K562 (cell line): ENCODE data around the gene SLC30A10. TPM values are rescaled to one million over a fixed set of nuclear protein-coding genes. Genes with fewer than 3 reads are reported as not detected.

Experiments used
- ARID1B ChIP-seq: fragments of 450-650 bp; IDR thresholded peaks from 2 replicates; pipeline ENCODE4 v1.6.1; 2016; ENCODE audit warnings: antibody characterized with exemption, mild to moderate bottlenecking, inconsistent platforms
- ARNT ChIP-seq, 2 experiments: fragments of 450-650 bp; IDR thresholded peaks; 2 replicates each; pipeline ENCODE4 v1.6.1; 2016; ENCODE audit warnings: mild to moderate bottlenecking in 1 of 2
- CAMTA2 ChIP-seq: fragments of 250-450 bp; sonication (Bioruptor Pico); conservative IDR thresholded peaks from 2 replicates; pipeline ENCODE4 v1.5.1; 2022
- CC2D1A ChIP-seq: fragments of 450-650 bp; IDR thresholded peaks from 2 replicates; pipeline ENCODE4 v1.6.1; 2017; ENCODE audit warnings: mild to moderate bottlenecking
- DNMT1 ChIP-seq: fragments of 450-650 bp; IDR thresholded peaks from 2 replicates; pipeline ENCODE4 v1.6.1; 2016; ENCODE audit warnings: antibody characterized with exemption, mild to moderate bottlenecking
- E2F3 ChIP-seq: fragments of 250-450 bp; sonication (Bioruptor Pico); IDR thresholded peaks from 2 replicates; pipeline ENCODE4 v1.4.0; 2020; ENCODE audit warnings: mild to moderate bottlenecking
- EP400 ChIP-seq: fragments of 450-650 bp; IDR thresholded peaks from 2 replicates; pipeline ENCODE4 v1.6.1; 2017; ENCODE audit warnings: antibody characterized with exemption, mild to moderate bottlenecking, moderate library complexity
- GABPB1 ChIP-seq: sonication (generic); formaldehyde crosslinking; IDR thresholded peaks from 2 replicates; pipeline ENCODE4 v1.8.0; 2022; ENCODE audit warnings: mild to moderate bottlenecking, missing genetic modification reagents
- GATAD2B ChIP-seq: fragments of 450-650 bp; IDR thresholded peaks from 2 replicates; pipeline ENCODE4 v1.6.1; 2017; ENCODE audit warnings: mild to moderate bottlenecking, borderline replicate concordance
- HNRNPK ChIP-seq: fragments of 200-400 bp; formaldehyde crosslinking; IDR thresholded peaks from one replicate; pipeline ENCODE4 v1.6.1; 2018; ENCODE audit warnings: mild to moderate bottlenecking, low read depth, low read length; ENCODE audit not compliant: poor library complexity, severe bottlenecking
- POLR2AphosphoS2 ChIP-seq: IDR thresholded peaks from 2 replicates; pipeline ENCODE4 v1.6.1; 2012; ENCODE audit warnings: low read length, improper control_type of control experiment
- TEAD4 ChIP-seq, 2 experiments: sonication (generic) in 1 of 2; formaldehyde crosslinking in 1 of 2; IDR thresholded peaks; 2 replicates each; pipeline versions ENCODE4 v1.6.1 to v1.8.0; 2012 to 2022; ENCODE audit warnings: borderline replicate concordance in 1 of 2, inconsistent platforms in 1 of 2, low read length in 1 of 2, mild to moderate bottlenecking in 1 of 2, missing genetic modification reagents in 1 of 2
- polyA plus RNA-seq, 8 experiments: library from polyadenylated mRNA; depleted of rRNA in 4 of 8; stranded (reverse) in 5 of 8; unstranded in 3 of 8; fragments of >200 nt; fragmentation: Nextera tagmentation in 2 of 8; fragmentation: Illumina TruSeq in 1 of 8; extraction: Ambion mirVana in 2 of 8; extraction: Trizol in 1 of 8; gene quantifications; 2 replicates each; pipeline versions ENCODE4 v1.2.1 to v1.2.3, GENCODE V29; 2011 to 2014; ENCODE audit warnings: inconsistent platforms in 1 of 8, missing spikeins in 1 of 8
- total RNA-seq, 7 experiments: library from RNA; depleted of rRNA in 6 of 7; stranded (reverse); fragments of >200 nt in 6 of 7; fragmentation: Illumina TruSeq in 2 of 7; extraction: Trizol in 2 of 7; gene quantifications; 2 replicates each; pipeline versions ENCODE4 v1.2.1 to v1.2.3, GENCODE V29; 2011 to 2021; ENCODE audit warnings: low replicate concordance in 1 of 7
- TF ChIP-seq, protein P1 (sequence below): IDR thresholded peaks from 2 replicates; pipeline ENCODE4 v1.6.1; 2012; ENCODE audit warnings: low read depth, low read length, improper control_type of control experiment, borderline replicate concordance
- TF ChIP-seq, protein P2 (sequence below), 3 experiments: IDR thresholded peaks in 2 of 3; conservative IDR thresholded peaks in 1 of 3; 2 replicates each; pipeline ENCODE4 v1.5.1; 2011 to 2012; ENCODE audit warnings: low read length in 3 of 3, mild to moderate bottlenecking in 3 of 3, control low read depth in 2 of 3, improper control_type of control experiment in 1 of 3, inconsistent platforms in 1 of 3, low read depth in 1 of 3, mixed read lengths in 1 of 3, moderate library complexity in 1 of 3; ENCODE audit not compliant: insufficient read depth in 2 of 3
- TF ChIP-seq, protein P3 (sequence below): fragments of 450-650 bp; IDR thresholded peaks from 2 replicates; pipeline ENCODE4 v1.6.1; 2016; ENCODE audit warnings: mild to moderate bottlenecking

SLC30A10 gene
- total and polyA plus RNA-seq, 9 of the 15 experiments (the other 6 are each of a cell fraction or from before 2014, with no cell fraction given) = 2.6 to 11.3 (median 7.1) TPM

DNA sequence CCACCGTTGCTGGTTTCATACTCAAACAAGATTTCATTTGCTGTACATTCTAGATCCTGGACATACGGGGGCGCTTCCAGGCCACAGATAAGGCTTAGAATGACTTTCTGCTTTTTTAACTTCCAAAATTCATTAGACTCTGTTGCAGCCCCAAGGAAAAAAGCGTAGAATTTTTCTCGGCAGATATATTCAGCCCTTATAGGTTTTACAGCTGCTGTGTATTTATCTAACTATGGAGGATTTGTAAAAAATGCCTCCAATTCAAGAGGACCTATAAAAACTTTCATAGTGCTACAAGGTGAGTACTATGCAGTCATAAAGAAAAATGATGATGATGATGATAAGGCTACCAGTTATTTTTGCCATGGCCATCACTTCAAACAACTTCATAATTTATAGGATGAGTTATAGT lies 51.6 kb downstream of the SLC30A10 start (continued):
- peak; percentile 81; the same call in 1 of the 2 replicates for TF ChIP-seq GATAD2B
- TF ChIP-seq POLR2AphosphoS2 = no peak
- 0 out of 2 replicates have a peak, but pooled peaks have one; percentile 30 for TF ChIP-seq ARID1B
- 0 out of 2 replicates have a peak, but pooled peaks have one; percentile 16 for TF ChIP-seq TEAD4 (IDR thresholded peaks at IDR 0.05; ENCODE audit: low read length)
- TF ChIP-seq TEAD4 (CRISPR knock-in tag; IDR thresholded peaks at IDR 0.05; ENCODE audit: borderline replicate concordance) = no peak
- TF ChIP-seq, protein P1, sequence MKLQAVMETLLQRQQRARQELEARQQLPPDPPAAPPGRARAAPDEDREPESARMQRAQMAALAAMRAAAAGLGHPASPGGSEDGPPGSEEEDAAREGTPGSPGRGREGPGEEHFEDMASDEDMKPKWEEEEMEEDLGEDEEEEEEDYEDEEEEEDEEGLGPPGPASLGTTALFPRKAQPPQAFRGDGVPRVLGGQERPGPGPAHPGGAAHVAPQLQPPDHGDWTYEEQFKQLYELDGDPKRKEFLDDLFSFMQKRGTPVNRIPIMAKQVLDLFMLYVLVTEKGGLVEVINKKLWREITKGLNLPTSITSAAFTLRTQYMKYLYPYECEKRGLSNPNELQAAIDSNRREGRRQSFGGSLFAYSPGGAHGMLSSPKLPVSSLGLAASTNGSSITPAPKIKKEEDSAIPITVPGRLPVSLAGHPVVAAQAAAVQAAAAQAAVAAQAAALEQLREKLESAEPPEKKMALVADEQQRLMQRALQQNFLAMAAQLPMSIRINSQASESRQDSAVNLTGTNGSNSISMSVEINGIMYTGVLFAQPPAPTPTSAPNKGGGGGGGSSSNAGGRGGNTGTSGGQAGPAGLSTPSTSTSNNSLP = 0 out of 2 replicates have a peak, but pooled peaks have one; percentile 47
- TF ChIP-seq, protein P2, sequence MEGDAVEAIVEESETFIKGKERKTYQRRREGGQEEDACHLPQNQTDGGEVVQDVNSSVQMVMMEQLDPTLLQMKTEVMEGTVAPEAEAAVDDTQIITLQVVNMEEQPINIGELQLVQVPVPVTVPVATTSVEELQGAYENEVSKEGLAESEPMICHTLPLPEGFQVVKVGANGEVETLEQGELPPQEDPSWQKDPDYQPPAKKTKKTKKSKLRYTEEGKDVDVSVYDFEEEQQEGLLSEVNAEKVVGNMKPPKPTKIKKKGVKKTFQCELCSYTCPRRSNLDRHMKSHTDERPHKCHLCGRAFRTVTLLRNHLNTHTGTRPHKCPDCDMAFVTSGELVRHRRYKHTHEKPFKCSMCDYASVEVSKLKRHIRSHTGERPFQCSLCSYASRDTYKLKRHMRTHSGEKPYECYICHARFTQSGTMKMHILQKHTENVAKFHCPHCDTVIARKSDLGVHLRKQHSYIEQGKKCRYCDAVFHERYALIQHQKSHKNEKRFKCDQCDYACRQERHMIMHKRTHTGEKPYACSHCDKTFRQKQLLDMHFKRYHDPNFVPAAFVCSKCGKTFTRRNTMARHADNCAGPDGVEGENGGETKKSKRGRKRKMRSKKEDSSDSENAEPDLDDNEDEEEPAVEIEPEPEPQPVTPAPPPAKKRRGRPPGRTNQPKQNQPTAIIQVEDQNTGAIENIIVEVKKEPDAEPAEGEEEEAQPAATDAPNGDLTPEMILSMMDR (IDR thresholded peaks at IDR 0.05 in 2 of 3, conservative IDR thresholded peaks at IDR 0.05 in 1 of 3; ENCODE audit: insufficient read depth in 2 of 3, low read depth in 1 of 3, low read length in 3 of 3) = peak; percentile 77 to 91 (median 78)
- TF ChIP-seq, protein P3, sequence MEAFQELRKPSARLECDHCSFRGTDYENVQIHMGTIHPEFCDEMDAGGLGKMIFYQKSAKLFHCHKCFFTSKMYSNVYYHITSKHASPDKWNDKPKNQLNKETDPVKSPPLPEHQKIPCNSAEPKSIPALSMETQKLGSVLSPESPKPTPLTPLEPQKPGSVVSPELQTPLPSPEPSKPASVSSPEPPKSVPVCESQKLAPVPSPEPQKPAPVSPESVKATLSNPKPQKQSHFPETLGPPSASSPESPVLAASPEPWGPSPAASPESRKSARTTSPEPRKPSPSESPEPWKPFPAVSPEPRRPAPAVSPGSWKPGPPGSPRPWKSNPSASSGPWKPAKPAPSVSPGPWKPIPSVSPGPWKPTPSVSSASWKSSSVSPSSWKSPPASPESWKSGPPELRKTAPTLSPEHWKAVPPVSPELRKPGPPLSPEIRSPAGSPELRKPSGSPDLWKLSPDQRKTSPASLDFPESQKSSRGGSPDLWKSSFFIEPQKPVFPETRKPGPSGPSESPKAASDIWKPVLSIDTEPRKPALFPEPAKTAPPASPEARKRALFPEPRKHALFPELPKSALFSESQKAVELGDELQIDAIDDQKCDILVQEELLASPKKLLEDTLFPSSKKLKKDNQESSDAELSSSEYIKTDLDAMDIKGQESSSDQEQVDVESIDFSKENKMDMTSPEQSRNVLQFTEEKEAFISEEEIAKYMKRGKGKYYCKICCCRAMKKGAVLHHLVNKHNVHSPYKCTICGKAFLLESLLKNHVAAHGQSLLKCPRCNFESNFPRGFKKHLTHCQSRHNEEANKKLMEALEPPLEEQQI = peak; percentile 91
- TF ChIP-seq EP400 = peak; percentile 30
- TF ChIP-seq CAMTA2 = no peak
- TF ChIP-seq ARNT (IDR thresholded peaks at IDR 0.05) = peak in 1 of 2 experiments; percentile 73; a peak in 2 of 4 replicates
- no peak for TF ChIP-seq HNRNPK
- peak; percentile 61; the same call in 1 of the 2 replicates for TF ChIP-seq CC2D1A
- no peak for TF ChIP-seq E2F3 (CRISPR knock-in tag)
- no peak for TF ChIP-seq DNMT1
- no peak for TF ChIP-seq GABPB1 (CRISPR knock-in tag)
